Erythroblast (primary cell): Measurements from ENCODE around the gene BMP7.

Experiments used
- GATA1 ChIP-seq: IDR thresholded peaks from 2 replicates; pipeline ENCODE4 v1.6.1; 2011; ENCODE audit warnings: low read depth, mild to moderate bottlenecking, control low read depth, low read length, moderate library complexity
- POLR2A ChIP-seq: IDR thresholded peaks from 2 replicates; pipeline ENCODE4 v1.6.1; 2011; ENCODE audit warnings: mild to moderate bottlenecking, low read length

DNA sequence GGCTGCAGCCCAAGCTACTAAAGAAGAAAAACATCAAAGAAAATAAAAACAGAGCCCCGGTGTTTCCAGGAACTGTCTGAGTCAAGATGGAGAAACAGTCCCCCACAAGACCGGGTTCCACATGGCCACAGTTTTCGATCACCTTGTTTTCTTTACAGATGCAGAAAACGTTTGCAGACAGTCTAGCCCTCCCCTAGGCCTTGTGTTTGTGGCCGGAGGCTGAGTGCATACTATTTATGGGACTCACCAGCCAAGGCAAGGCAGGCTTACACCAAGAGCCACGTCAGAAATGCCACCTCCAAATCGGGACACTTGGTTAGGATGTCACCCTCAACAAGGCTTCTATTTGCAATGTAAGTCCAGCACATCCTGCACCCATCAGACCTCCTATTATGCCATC, 97.3 kb downstream of the BMP7 start:
- TF ChIP-seq POLR2A (no peak), GATA1 (no peak)
